Heart right ventricle (tissue), 16 donors: Measurements from ENCODE around the gene FRMD4B. TPM values are rescaled to one million over a fixed set of nuclear protein-coding genes. Genes with fewer than 3 reads are reported as not detected.
A peak's percentile ranks its signal among the peaks of the same experiment; 100 is the strongest.
"Not testable (repeated sequence)": the region's sequence is repeated elsewhere in the genome, so short reads cannot be mapped to it uniquely, and the experiment has no call there.

Experiments used
- ATAC-seq, 8 donors: fragments of 200-7000 bp; cut with Tn5 transposase; one replicate each; pipeline ENCODE4 v1.9.1; 2020; ENCODE audit warnings: mild to moderate bottlenecking in 8 of 8, moderate library complexity in 8 of 8, moderate number of reproducible peaks in 1 of 8
- DNase-seq, 2 donors: peaks; one replicate each; pipeline ENCODE4 v3.0.0-alpha.2; 2020
- H3K27ac ChIP-seq, 10 donors: fragments of 200-600 bp; sonication (generic) in 2 of 10; one replicate each; pipeline versions ENCODE4 v1.5.0 to v1.8.0; 2020 to 2022; ENCODE audit warnings: mild to moderate bottlenecking in 3 of 10
- H3K27me3 ChIP-seq, 7 donors: fragments of 200-600 bp; one replicate each; pipeline ENCODE4 v1.8.0; 2021 to 2022; ENCODE audit warnings: mild to moderate bottlenecking in 2 of 7
- H3K36me3 ChIP-seq, 9 donors: fragments of 200-600 bp; sonication (generic) in 1 of 9; one replicate each; pipeline versions ENCODE4 v1.5.0 to v1.8.0; 2020 to 2022; ENCODE audit warnings: mild to moderate bottlenecking in 2 of 9
- H3K4me1 ChIP-seq, 9 donors: fragments of 200-600 bp; sonication (generic) in 1 of 9; one replicate each; pipeline versions ENCODE4 v1.5.0 to v1.8.0; 2020 to 2022; ENCODE audit warnings: mild to moderate bottlenecking in 4 of 9
- H3K4me3 ChIP-seq, 10 donors: fragments of 200-600 bp; sonication (generic) in 2 of 10; one replicate each; pipeline versions ENCODE4 v1.5.0 to v1.8.0; 2020 to 2022; ENCODE audit warnings: mild to moderate bottlenecking in 7 of 10, moderate library complexity in 2 of 10
- H3K9me3 ChIP-seq, 11 donors: fragments of 200-600 bp in 10 of 11; sonication (generic) in 2 of 11; one replicate each; pipeline versions ENCODE4 v1.5.0 to v1.8.0; 2013 to 2022; ENCODE audit warnings: mild to moderate bottlenecking in 2 of 11, control low read depth in 1 of 11, moderate library complexity in 1 of 11
- WGBS, 2 donors: extraction: QIAGEN DNeasy Blood & Tissue Kit; methylation state at CpG; one replicate each; pipeline ENCODE4 v1.1.7; 2013; ENCODE audit warnings: inconsistent platforms in 1 of 2; 5-methylcytosine and 5-hydroxymethylcytosine counted together
- intact Hi-C, 10 donors: fragments of 100-400 bp; cut with DNase I; formaldehyde crosslinking; loops; one replicate each; pipeline versions ENCODE4 v1.11.1 to v1.14.2; 2022
- polyA plus RNA-seq, 2 donors: library from polyadenylated mRNA; stranded (reverse); fragments of 200-250 nt; gene quantifications; one replicate each; pipeline ENCODE4 v1.2.3, GENCODE V29; 2013
- total RNA-seq, 10 donors: library from RNA; stranded (reverse); fragmentation: NEBNext Ultra II Directional in 3 of 10; extraction: Animal tissue kit (Norgen Biotek cat#: 25700) in 3 of 10; gene quantifications; one replicate each; pipeline versions ENCODE4 v1.2.1 to v1.2.4, GENCODE V29; 2021 to 2023
- TF ChIP-seq, protein P1 (sequence below), 9 donors: fragments of 200-600 bp; sonication (generic) in 2 of 9; IDR thresholded peaks; one replicate each; pipeline versions ENCODE4 v1.5.0 to v1.8.0; 2021 to 2022; ENCODE audit warnings: antibody characterized with exemption in 9 of 9, mild to moderate bottlenecking in 5 of 9, moderate library complexity in 1 of 9
- donor health status: Arrhythmogenic right ventricular cardiomyopathy.
- donor health status: ischemic (EF 13 %, LVEDD 7.1; RV severe dilation, severe dysfunction).
- donor health status: healthy with polysubstance abuse.
- donor health status: DM: no; HTN: yes; CAD: no.
- donor health status: DM: no; HTN: no; CAD: no.
- donor health status: ischemic (EF 25% LVEDD 6.9; RV normal size, moderate dysfunction).
- donor health status: ischemic (EF 25% LVEDD 5.7; RV mildly dilated, moderate dysfunction).
- donor health status: healthy.
- donor health status: DM: yes; HTN: yes; CAD: no.
- donor health status: Ischemic cardiomyopathy.
- donor health status: ischemic (EF 35%, LVEDD 5.7; RV mildly dilated, moderate dysfunction).
- donor health status: nonischemic (EF 11% LVEDD 7.7; RV severe dilation, severe dysfunction).
- donor health status: DM: yes; HTN: yes; CAD: no.
- donor health status: PGD.
- donor health status: ischemic (EF 29% LVEDD 5.4; RV normal size, mild dysfunction).
- donor health status: nonischemic (EF 23%, LVEDD 6.1; RV moderate dilation, normal function).

FRMD4B gene
- total and polyA plus RNA-seq, 12 donors: 4.1 to 31.0 (median 16.7) TPM

DNA sequence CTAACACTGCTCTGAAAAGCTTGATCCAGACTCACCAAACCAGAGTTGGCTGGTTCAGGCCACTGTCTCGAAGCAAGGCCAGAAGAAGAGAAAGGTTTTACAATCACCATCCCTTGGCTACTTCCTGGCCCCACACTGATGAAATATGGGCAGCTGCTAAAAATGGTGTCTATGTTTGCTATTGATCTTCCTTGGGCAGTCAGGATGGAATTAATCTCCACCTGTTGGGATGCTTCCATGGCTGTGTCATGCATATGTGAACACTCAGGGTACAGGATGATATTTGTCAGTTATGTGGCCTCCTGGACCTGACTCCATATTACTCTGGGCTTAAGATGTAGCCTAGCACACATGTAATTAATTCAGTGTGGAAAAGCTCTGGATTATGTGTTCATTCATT lies 61.9 kb downstream of the FRMD4B start:
- Histone ChIP-seq H3K36me3 (no peaks in the 10 kb centered on the region), H3K4me3 (no peak overlapping the region), H3K27ac (peak overlapping the region in 6 of 10 donors; percentile 43 to 82 (median 68)), H3K27me3 (no peaks in the 10 kb centered on the region), H3K4me1 (peaks cover 0 to 97% (median 64%) of the 10 kb centered on the region in 9 donors), H3K9me3 (no peaks in the 10 kb centered on the region)
- ATAC-seq (peak in 1 of 8 donors; percentile 11), DNase-seq (no peak)
- TF ChIP-seq, protein P1, sequence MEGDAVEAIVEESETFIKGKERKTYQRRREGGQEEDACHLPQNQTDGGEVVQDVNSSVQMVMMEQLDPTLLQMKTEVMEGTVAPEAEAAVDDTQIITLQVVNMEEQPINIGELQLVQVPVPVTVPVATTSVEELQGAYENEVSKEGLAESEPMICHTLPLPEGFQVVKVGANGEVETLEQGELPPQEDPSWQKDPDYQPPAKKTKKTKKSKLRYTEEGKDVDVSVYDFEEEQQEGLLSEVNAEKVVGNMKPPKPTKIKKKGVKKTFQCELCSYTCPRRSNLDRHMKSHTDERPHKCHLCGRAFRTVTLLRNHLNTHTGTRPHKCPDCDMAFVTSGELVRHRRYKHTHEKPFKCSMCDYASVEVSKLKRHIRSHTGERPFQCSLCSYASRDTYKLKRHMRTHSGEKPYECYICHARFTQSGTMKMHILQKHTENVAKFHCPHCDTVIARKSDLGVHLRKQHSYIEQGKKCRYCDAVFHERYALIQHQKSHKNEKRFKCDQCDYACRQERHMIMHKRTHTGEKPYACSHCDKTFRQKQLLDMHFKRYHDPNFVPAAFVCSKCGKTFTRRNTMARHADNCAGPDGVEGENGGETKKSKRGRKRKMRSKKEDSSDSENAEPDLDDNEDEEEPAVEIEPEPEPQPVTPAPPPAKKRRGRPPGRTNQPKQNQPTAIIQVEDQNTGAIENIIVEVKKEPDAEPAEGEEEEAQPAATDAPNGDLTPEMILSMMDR (IDR thresholded peaks at IDR 0.05): no peak
- intact Hi-C loops: loop anchor here in 8 of 10 donors (2.0 to 10.0 kb wide), 8 partner anchors 63 to 351 kb away; partner anchors contain the start of gene FRMD4B (in 1 of the 8)
- 91 to 92% methylated on average over 1 of the region's 1 CpG for WGBS, 2 donors

DNA sequence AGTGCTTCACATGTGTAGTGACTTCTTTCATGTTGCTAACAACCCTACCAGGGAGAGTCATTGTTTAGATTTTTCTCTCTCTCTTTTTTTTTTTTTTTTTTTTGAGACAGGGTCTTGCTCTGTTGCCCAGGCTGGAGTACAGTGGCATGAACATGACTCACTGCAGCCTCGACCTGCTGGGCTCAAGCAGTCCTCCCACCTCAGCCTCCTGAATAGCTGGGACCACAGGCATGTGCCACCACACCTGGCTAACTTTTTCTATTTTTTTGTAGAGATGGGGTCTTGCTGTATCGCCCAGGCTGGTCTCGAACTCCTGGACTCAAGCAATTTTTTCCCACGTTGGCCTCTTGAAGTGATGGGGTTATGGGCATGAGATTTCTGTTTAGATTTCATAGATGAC lies 63.4 kb downstream of the FRMD4B start:
- peak overlapping the region in 8 of 10 donors; percentile 65 to 86 (median 74) for H3K27ac ChIP-seq
- ATAC-seq, H3K4me3 ChIP-seq, DNase-seq, H3K36me3 ChIP-seq, H3K9me3 ChIP-seq, H3K27me3 ChIP-seq: not testable (repeated sequence)
- intact Hi-C loops: loop anchor here in 7 of 10 donors (5.0 to 10.0 kb wide), 7 partner anchors 65 to 352 kb away; partner anchors contain the start of gene FRMD4B (in 1 of the 7)
- 93 to 94% methylated on average over 4 of the region's 4 CpGs for WGBS, 2 donors
- H3K4me1 ChIP-seq: peaks cover 0 to 86% (median 51%) of the 10 kb centered on the region in 9 donors

DNA sequence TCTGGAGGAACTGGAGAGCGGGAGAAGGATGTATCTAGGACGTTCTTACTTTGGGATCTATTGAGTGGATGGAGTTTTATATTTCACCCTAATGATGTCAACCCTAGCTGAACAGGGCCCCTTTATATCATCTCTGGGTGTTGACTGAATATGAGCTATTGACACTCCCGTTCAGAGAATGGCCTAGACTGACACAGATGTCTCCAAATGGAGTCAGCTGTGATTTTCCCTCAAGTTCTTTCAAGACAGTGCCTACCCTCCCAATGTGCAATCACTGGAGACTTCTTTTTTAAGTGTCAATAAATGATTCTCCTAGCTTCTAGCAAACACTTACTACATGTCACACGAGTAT lies 63.8 kb downstream of the FRMD4B start:
- TF ChIP-seq, protein P1 (IDR thresholded peaks at IDR 0.05): no peak
- Histone ChIP-seq H3K4me1 (peaks cover 0 to 82% (median 47%) of the 10 kb centered on the region in 9 donors), H3K36me3 (no peaks in the 10 kb centered on the region), H3K27me3 (no peaks in the 10 kb centered on the region), H3K4me3 (no peak overlapping the region), H3K27ac (peak overlapping the region in 9 of 10 donors; percentile 44 to 86 (median 72)), H3K9me3 (no peaks in the 10 kb centered on the region)
- intact Hi-C loops: loop anchor here in 7 of 10 donors (5.0 to 10.0 kb wide), 7 partner anchors 65 to 353 kb away; partner anchors contain the start of gene FRMD4B (in 1 of the 7)
- DNase-seq (no peak), ATAC-seq (peak in 4 of 8 donors; percentile 16 to 45 (median 30))
- 76 to 81% methylated on average over 4 of the region's 4 CpGs for WGBS, 2 donors

- DNase-seq (no peak), ATAC-seq (peak in 6 of 8 donors; percentile 23 to 49 (median 34))
- Histone ChIP-seq H3K9me3 (no peaks in the 10 kb centered on the region), H3K36me3 (no peaks in the 10 kb centered on the region), H3K4me3 (no peak overlapping the region), H3K27ac (peak overlapping the region; percentile 22 to 86 (median 70)), H3K4me1 (peaks cover 0 to 80% (median 41%) of the 10 kb centered on the region in 9 donors), H3K27me3 (no peaks in the 10 kb centered on the region)
- TF ChIP-seq, protein P1 (IDR thresholded peaks at IDR 0.05): no peak
- 82 to 84% methylated on average over 9 of the region's 9 CpGs for WGBS, 2 donors
- intact Hi-C loops: loop anchor here in 7 of 10 donors (5.0 to 10.0 kb wide), 7 partner anchors 66 to 353 kb away; partner anchors contain the start of gene FRMD4B (in 1 of the 7)
These were observed 64.4 kb downstream of the FRMD4B start for GRCh38 chr3:69321301-69322157.
